ENCODE measurements around the gene MC1R. TPM values are rescaled to one million over a fixed set of nuclear protein-coding genes. Genes with fewer than 3 reads are reported as not detected.
"Not testable (repeated sequence)": the region's sequence is repeated elsewhere in the genome, so short reads cannot be mapped to it uniquely, and the experiment has no call there.

Gene MC1R
- total RNA-seq, 1 experiment from 2014 or later: 3.8 TPM

- TF ChIP-seq MYBL2 (CRISPR knock-in tag; IDR thresholded peaks at IDR 0.05) (no peak), CBFB (CRISPR knock-in tag; IDR thresholded peaks at IDR 0.05; ENCODE audit: low read depth) (no peak), ZNF396 (CRISPR knock-in tag; IDR thresholded peaks at IDR 0.05; ENCODE audit: borderline replicate concordance) (no peak)
Observed at GRCh38 chr16:89912627-89913026, 6.0 kb upstream of the MC1R start (continued).

- Mint-ChIP-seq H3K9me3 (no peaks in the 10 kb centered on the region), H3K36me3 (peaks cover 9% of the 10 kb centered on the region), H3K27me3 (ENCODE audit: low read depth) (peaks cover 2% of the 10 kb centered on the region), H3K27ac (peak overlapping the region; percentile 52), H3K4me1 (0 out of 2 replicates have a peak, but pooled peaks cover 1% of the 10 kb centered on the region), H3K4me3 (no peak overlapping the region)
- DNase-seq (ENCODE audit: low spot score) (no peak), ATAC-seq (no peak)
- POLR2A ChIA-PET: interaction anchor here (1.1 kb wide), 1 partner anchor 10 kb away, joined by 3 read pairs; no protein-coding TSS in a partner anchor
- CTCF ChIA-PET: interaction anchor here (0.6 kb wide), 1 partner anchor 49 kb away, joined by 3 read pairs; no protein-coding TSS in a partner anchor
- TF ChIP-seq RORB (CRISPR knock-in tag; IDR thresholded peaks at IDR 0.05) (no peak), ATF2 (CRISPR knock-in tag; IDR thresholded peaks at IDR 0.05; ENCODE audit: borderline replicate concordance, low read depth) (no peak), IRF2 (CRISPR knock-in tag; IDR thresholded peaks at IDR 0.05; ENCODE audit: borderline replicate concordance, low read depth) (peak; percentile 30; the same call in 1 of the 2 replicates), ZNF396 (CRISPR knock-in tag; IDR thresholded peaks at IDR 0.05; ENCODE audit: borderline replicate concordance) (no peak), PREB (CRISPR knock-in tag; IDR thresholded peaks at IDR 0.05; ENCODE audit: borderline replicate concordance) (no peak), CDX4 (CRISPR knock-in tag; IDR thresholded peaks at IDR 0.05; ENCODE audit: borderline replicate concordance) (no peak), USF2 (CRISPR knock-in tag; IDR thresholded peaks at IDR 0.05) (no peak), NR1H2 (CRISPR knock-in tag; IDR thresholded peaks at IDR 0.05) (no peak)
Observed at GRCh38 chr16:89913408-89914387, 5.0 kb upstream of the MC1R start.

- H3K9me3 Mint-ChIP-seq; CTCF ChIA-PET; H3K27ac Mint-ChIP-seq; H3K36me3 Mint-ChIP-seq; H3K4me1 Mint-ChIP-seq; POLR2A ChIA-PET; DNase-seq (ENCODE audit: low spot score); H3K4me3 Mint-ChIP-seq; ATAC-seq: not testable (repeated sequence)
- H3K27me3 Mint-ChIP-seq (ENCODE audit: low read depth): peaks cover 13% of the 10 kb centered on the region
Observed at GRCh38 chr16:89914642-89915285, 3.9 kb upstream of the MC1R start.

- Mint-ChIP-seq H3K36me3 (peaks cover 3% of the 10 kb centered on the region; the same call in 1 of the 2 replicates), H3K27me3 (ENCODE audit: low read depth) (peaks cover 21% of the 10 kb centered on the region), H3K9me3 (no peaks in the 10 kb centered on the region), H3K4me1 (0 out of 2 replicates have a peak, but pooled peaks cover 3% of the 10 kb centered on the region), H3K4me3 (no peak overlapping the region; the same call in 1 of the 2 replicates), H3K27ac (no peak overlapping the region)
- CTCF ChIA-PET: no interaction called here
- ATAC-seq (no peak), DNase-seq (ENCODE audit: low spot score) (no peak)
- POLR2A ChIA-PET: no interaction called here
- TF ChIP-seq ZNF121 (CRISPR knock-in tag; IDR thresholded peaks at IDR 0.05): no peak
- TF ChIP-seq ZNF281 (CRISPR knock-in tag; IDR thresholded peaks at IDR 0.05): no peak
- TF ChIP-seq NR3C1 (CRISPR knock-in tag; conservative IDR thresholded peaks at IDR 0.05; ENCODE audit: low read depth): no peak
- peak; percentile 57; the same call in 1 of the 2 replicates for TF ChIP-seq GABPB1 (CRISPR knock-in tag; IDR thresholded peaks at IDR 0.05)
- TF ChIP-seq ATF3 (CRISPR knock-in tag; conservative IDR thresholded peaks at IDR 0.05): 0 out of 2 replicates have a peak, but pooled peaks have one; percentile 57
- TF ChIP-seq ETV6 (CRISPR knock-in tag; IDR thresholded peaks at IDR 0.05): no peak
Observed at GRCh38 chr16:89915303-89916232, 3.1 kb upstream of the MC1R start.

Measured in WTC11 (cell line).